SK-N-SH (cell line): ENCODE measurements around the gene RCN2. TPM values are rescaled to one million over a fixed set of nuclear protein-coding genes. Genes with fewer than 3 reads are reported as not detected.

ENCODE experiments used
- CTCF ChIA-PET: fragments of 300-600, 350-600 bp; formaldehyde crosslinking; extraction: SDS; loops from one replicate; lab custom pipeline; 2021; lab: Yijun Ruan, JAX
- POLR2A ChIA-PET: fragments of 350-600 bp; sonication (Branson Sonifier 250); formaldehyde crosslinking; extraction: SDS; loops from one replicate; lab custom pipeline; 2020; ENCODE audit warnings: antibody characterized with exemption, inconsistent platforms; lab: Yijun Ruan, JAX
- DNase-seq: peaks from one replicate; pipeline ENCODE4 v3.0.0; 2012
- H2AFZ ChIP-seq: fragments of 200-600 bp; sonication (generic); 2 replicates; pipeline ENCODE4 v1.8.1; 2016; ENCODE audit warnings: antibody characterized with exemption, mild to moderate bottlenecking, low read depth
- H3F3A ChIP-seq: fragments of 200-600 bp; sonication (generic); replicated peaks from 2 replicates; pipeline ENCODE3; 2016; ENCODE audit warnings: antibody characterized with exemption, mild to moderate bottlenecking; ENCODE audit not compliant: insufficient read depth
- H3K27ac ChIP-seq, 2 experiments: fragments of 200-500 bp in 1 of 2; fragments of 200-600 bp in 1 of 2; sonication (Bioruptor generic) in 1 of 2; sonication (generic), shearing (Covaris generic) in 1 of 2; 2 replicates each; pipeline versions ENCODE4 v1.5.1 to v1.6.1; 2014 to 2016; ENCODE audit warnings: low read depth in 2 of 2, inconsistent platforms in 1 of 2, low read length in 1 of 2, mild to moderate bottlenecking in 1 of 2, mixed read lengths in 1 of 2
- H3K27me3 ChIP-seq: fragments of 200-600 bp; sonication (generic), shearing (Covaris generic); 2 replicates; pipeline ENCODE4 v1.6.1; 2016; ENCODE audit warnings: mixed run types; ENCODE audit not compliant: insufficient read depth
- H3K36me3 ChIP-seq, 2 experiments: fragments of 200-500 bp in 1 of 2; fragments of 200-600 bp in 1 of 2; sonication (Bioruptor generic) in 1 of 2; sonication (generic) in 1 of 2; replicated peaks in 1 of 2; 2 replicates each; pipeline versions ENCODE3 to v1.5.1; 2014 to 2016; ENCODE audit warnings: low read length in 1 of 2, mild to moderate bottlenecking in 1 of 2; ENCODE audit not compliant: insufficient read depth in 2 of 2, control insufficient read depth in 1 of 2
- H3K4me1 ChIP-seq, 2 experiments: fragments of 200-500 bp in 1 of 2; fragments of 200-600 bp in 1 of 2; sonication (Bioruptor generic) in 1 of 2; sonication (generic), shearing (Covaris generic) in 1 of 2; 2 replicates each; pipeline versions ENCODE4 v1.5.1 to v1.6.1; 2014 to 2016; ENCODE audit warnings: low read depth in 1 of 2, low read length in 1 of 2, mixed run types in 1 of 2; ENCODE audit not compliant: insufficient read depth in 2 of 2, control insufficient read depth in 1 of 2
- H3K4me2 ChIP-seq: fragments of 200-600 bp; sonication (generic), shearing (Covaris generic); 2 replicates; pipeline ENCODE4 v1.6.1; 2017; ENCODE audit warnings: mixed run types
- H3K4me3 ChIP-seq, 2 experiments: fragments of 200-500 bp in 1 of 2; fragments of 200-600 bp in 1 of 2; sonication (Bioruptor generic) in 1 of 2; sonication (generic), shearing (Covaris generic) in 1 of 2; 2 replicates each; pipeline versions ENCODE4 v1.5.1 to v1.8.1; 2014 to 2016; ENCODE audit warnings: low read depth in 2 of 2, inconsistent platforms in 1 of 2, low read length in 1 of 2, mild to moderate bottlenecking in 1 of 2, mixed read lengths in 1 of 2, moderate library complexity in 1 of 2
- H3K79me2 ChIP-seq: fragments of 200-600 bp; sonication (generic); 2 replicates; pipeline ENCODE4 v1.8.1; 2017; ENCODE audit warnings: mild to moderate bottlenecking; ENCODE audit not compliant: insufficient read depth
- H3K9ac ChIP-seq: fragments of 200-600 bp; sonication (generic); 2 replicates; pipeline ENCODE4 v1.6.1; 2017; ENCODE audit warnings: mixed run types
- H3K9me2 ChIP-seq: fragments of 200-600 bp; sonication (generic); 2 replicates; pipeline ENCODE4 v1.6.1; 2017; ENCODE audit warnings: mixed run types
- H3K9me3 ChIP-seq: fragments of 200-600 bp; sonication (generic); 2 replicates; pipeline ENCODE4 v1.6.1; 2017; ENCODE audit warnings: mixed run types, mild to moderate bottlenecking, moderate library complexity
- H4K20me1 ChIP-seq: fragments of 200-600 bp; sonication (generic); 2 replicates; pipeline ENCODE4 v1.6.1; 2017; ENCODE audit warnings: mild to moderate bottlenecking, mixed run types; ENCODE audit not compliant: insufficient read depth
- CHD2 ChIP-seq: fragments of 150-350 bp; IDR thresholded peaks from 2 replicates; pipeline ENCODE4 v1.6.1; 2018; ENCODE audit warnings: low read length; ENCODE audit not compliant: partially characterized antibody
- CTCF ChIP-seq: fragments of 200-600 bp; sonication (generic); IDR thresholded peaks from 2 replicates; pipeline ENCODE4 v1.6.1; 2017; ENCODE audit warnings: antibody characterized with exemption, mild to moderate bottlenecking, moderate library complexity
- EP300 ChIP-seq, 2 experiments: IDR thresholded peaks; 2 replicates each; pipeline versions ENCODE4 v1.4.0 to v1.6.1; 2012; ENCODE audit warnings: borderline replicate concordance in 1 of 2, low read depth in 1 of 2, low read length in 1 of 2
- EZH2phosphoT487 ChIP-seq: fragments of 200-600 bp; sonication (generic); IDR thresholded peaks from 2 replicates; pipeline ENCODE4 v1.6.1; 2017; ENCODE audit warnings: low read depth, mixed run types, mild to moderate bottlenecking, antibody characterized with exemption, moderate library complexity, borderline replicate concordance
- FOXJ3 ChIP-seq: sonication (generic); formaldehyde crosslinking; IDR thresholded peaks from 2 replicates; pipeline ENCODE4 v1.5.1; 2020; ENCODE audit warnings: mild to moderate bottlenecking, missing genetic modification reagents
- FOXM1 ChIP-seq: IDR thresholded peaks from 2 replicates; pipeline ENCODE4 v1.4.0; 2012; ENCODE audit warnings: low read depth, mild to moderate bottlenecking
- GATA2 ChIP-seq: sonication (generic); formaldehyde crosslinking; IDR thresholded peaks from 2 replicates; pipeline ENCODE4 v1.5.0; 2020; ENCODE audit warnings: mild to moderate bottlenecking, missing genetic modification reagents
- MEF2A ChIP-seq: IDR thresholded peaks from 2 replicates; pipeline ENCODE4 v1.4.0; 2012; ENCODE audit warnings: low read depth, borderline replicate concordance
- NRF1 ChIP-seq: IDR thresholded peaks from 2 replicates; pipeline ENCODE4 v1.6.1; 2012; ENCODE audit warnings: low read depth, mild to moderate bottlenecking, low read length
- RAD21 ChIP-seq: IDR thresholded peaks from 2 replicates; pipeline ENCODE4 v1.6.1; 2012; ENCODE audit warnings: mild to moderate bottlenecking, low read length
- RCOR1 ChIP-seq: fragments of 150-350 bp; IDR thresholded peaks from 2 replicates; pipeline ENCODE4 v1.6.1; 2017; ENCODE audit warnings: antibody characterized with exemption, low read length
- RXRA ChIP-seq: IDR thresholded peaks from 2 replicates; pipeline ENCODE4 v1.4.0; 2012; ENCODE audit warnings: low read depth, mild to moderate bottlenecking, borderline replicate concordance
- SIN3A ChIP-seq: IDR thresholded peaks from 2 replicates; pipeline ENCODE4 v1.6.1; 2012; ENCODE audit warnings: low read depth, mild to moderate bottlenecking, low read length, moderate library complexity, borderline replicate concordance
- TAF1 ChIP-seq: IDR thresholded peaks from 2 replicates; pipeline ENCODE4 v1.6.1; 2012; ENCODE audit warnings: low read depth, mild to moderate bottlenecking, low read length, moderate library complexity, borderline replicate concordance
- USF1 ChIP-seq: IDR thresholded peaks from 2 replicates; pipeline ENCODE4 v1.4.0; 2012; ENCODE audit warnings: low read depth, borderline replicate concordance
- YY1 ChIP-seq: IDR thresholded peaks from 2 replicates; pipeline ENCODE4 v1.4.0; 2012; ENCODE audit warnings: low read depth, mild to moderate bottlenecking
- WGBS: methylation state at CpG from one replicate; pipeline ENCODE4 v1.1.6; 2017; ENCODE audit warnings: low lambda C conversion rate; 5-methylcytosine and 5-hydroxymethylcytosine counted together
- polyA plus RNA-seq, 3 experiments: library from polyadenylated mRNA; depleted of rRNA; stranded (reverse); fragments of >200 nt; gene quantifications; 2 replicates each; pipeline ENCODE4 v1.2.3, GENCODE V29; 2012
- TF ChIP-seq, protein P1 (sequence below): IDR thresholded peaks from 2 replicates; pipeline ENCODE4 v1.4.0; 2012; ENCODE audit warnings: low read depth

Gene RCN2
- polyA plus RNA-seq, 1 of the 3 experiments (the other 2 are of a cell fraction): 78.6 TPM

DNA sequence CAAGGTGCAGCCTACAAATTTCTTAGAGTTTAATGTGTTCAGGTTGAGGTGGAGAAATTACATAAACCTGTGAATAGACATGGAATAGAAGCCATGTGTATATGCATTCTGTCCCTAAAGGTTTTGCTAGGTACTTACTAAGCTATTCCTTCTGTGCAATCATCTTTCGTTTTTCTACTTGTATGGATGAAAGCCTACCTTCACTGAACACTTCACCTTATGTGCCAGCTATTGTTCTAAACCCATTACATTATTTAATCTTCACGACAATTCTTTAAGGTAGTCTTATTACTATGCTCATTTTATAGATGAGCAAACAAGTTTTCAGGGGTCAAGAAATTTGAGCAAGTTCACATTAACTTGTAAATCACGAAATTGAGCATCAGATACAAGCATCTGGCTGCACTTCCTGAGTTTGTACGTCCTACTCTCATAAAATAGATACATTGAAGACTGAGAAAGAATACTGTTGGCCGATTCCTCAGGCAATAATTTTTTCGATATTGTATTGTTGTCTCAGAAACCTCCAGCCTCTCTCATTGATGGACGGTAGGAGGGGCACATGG lies 635 bp upstream of the RCN2 start:
- H3K4me2 ChIP-seq: peak overlapping the region; percentile 87
- no peaks in the 10 kb centered on the region for H3K27me3 ChIP-seq
- CTCF ChIA-PET: interaction anchor here (0.8 kb wide), 1 partner anchor 631 kb away, joined by 3 read pairs; no protein-coding TSS in a partner anchor
- H3K9me2 ChIP-seq: no peaks in the 10 kb centered on the region
- 17% methylated on average over 7 of the region's 7 CpGs for WGBS
- peak overlapping the region; percentile 65 for H3K9ac ChIP-seq
- POLR2A ChIA-PET: interaction anchor here (0.6 to 1.7 kb wide), 6 partner anchors 11 to 68 kb away, joined by 3 to 14 read pairs (median 4); partner anchors contain the start of genes PSTPIP1 and SCAPER
- H3F3A ChIP-seq: peaks cover 4% of the 10 kb centered on the region
- peak overlapping the region; percentile 26 to 87; a peak in 3 of 4 replicates for H3K27ac ChIP-seq
- H2AFZ ChIP-seq: peak overlapping the region; percentile 98
- no peak for TF ChIP-seq RAD21
- no peak for TF ChIP-seq CTCF
- no peak for TF ChIP-seq YY1
- TF ChIP-seq EP300 (IDR thresholded peaks at IDR 0.05; ENCODE audit: borderline replicate concordance in 1 of 2, low read depth in 1 of 2, low read length in 1 of 2): no peak
- TF ChIP-seq CHD2: no peak
- TF ChIP-seq FOXM1: no peak
- TF ChIP-seq TAF1: no peak
- no peak for TF ChIP-seq GATA2 (CRISPR knock-in tag)
- H3K36me3 ChIP-seq: peaks cover 22 to 31% of the 10 kb centered on the region in 2 experiments
- peaks cover 0 to 7% of the 10 kb centered on the region in 2 experiments; a peak in 1 of 4 replicates for H3K4me1 ChIP-seq
- no peaks in the 10 kb centered on the region for H3K9me3 ChIP-seq
- peak overlapping the region; percentile 64 to 91 for H3K4me3 ChIP-seq
- no peaks in the 10 kb centered on the region for H4K20me1 ChIP-seq
- DNase-seq: no peak
- H3K79me2 ChIP-seq: peaks cover 27% of the 10 kb centered on the region

DNA sequence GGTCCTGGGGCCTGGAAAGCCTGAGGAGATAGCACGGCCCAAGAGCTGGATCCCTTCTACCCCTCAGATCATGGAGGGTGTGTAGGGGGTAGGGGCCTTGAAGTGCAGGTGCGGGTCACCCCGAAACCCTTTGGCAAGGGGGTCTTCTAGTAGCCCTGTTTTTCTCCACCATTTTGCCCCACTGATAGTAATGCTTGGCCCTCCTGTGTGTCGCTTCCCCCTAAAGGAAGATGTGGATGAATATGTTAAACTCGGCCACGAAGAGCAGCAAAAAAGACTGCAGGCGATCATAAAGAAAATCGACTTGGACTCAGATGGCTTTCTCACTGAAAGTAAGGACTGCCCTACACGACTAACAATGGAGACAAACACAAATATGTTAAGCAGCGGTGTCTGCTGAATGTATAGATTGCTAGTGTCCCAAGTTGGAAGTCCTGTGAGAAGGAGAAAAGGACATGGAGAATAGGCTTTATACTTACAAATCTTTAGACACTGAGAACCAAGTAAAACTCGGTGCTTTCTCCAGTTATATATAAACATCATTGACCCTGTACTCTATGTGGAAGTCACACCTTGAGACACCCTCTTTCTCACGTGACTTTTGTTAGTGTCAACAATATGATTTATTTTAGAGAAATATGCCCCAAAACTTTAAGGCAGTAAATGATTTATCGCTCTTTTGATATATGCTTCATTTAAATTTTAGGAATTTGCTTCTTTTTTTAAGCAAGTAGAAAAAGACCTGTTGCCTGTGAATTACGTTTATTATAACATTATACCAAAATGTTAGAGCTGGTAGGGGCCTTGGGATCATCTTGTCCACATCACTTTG lies 802 bp downstream of the RCN2 start:
- H3K9me2 ChIP-seq: no peaks in the 10 kb centered on the region
- H2AFZ ChIP-seq: peak overlapping the region; percentile 73
- H3K36me3 ChIP-seq: peaks cover 34 to 41% of the 10 kb centered on the region in 2 experiments
- peak overlapping the region; percentile 85 for H3K9ac ChIP-seq
- POLR2A ChIA-PET: interaction anchor here (0.7 to 1.7 kb wide), 3 partner anchors 16 to 62 kb away, joined by 3 to 14 read pairs (median 7); partner anchors contain the start of genes PSTPIP1 and SCAPER
- DNase-seq: no peak
- H3K9me3 ChIP-seq: no peaks in the 10 kb centered on the region
- peak overlapping the region; percentile 85 to 91 for H3K4me3 ChIP-seq
- H3K4me2 ChIP-seq: peak overlapping the region; percentile 73
- CTCF ChIA-PET: no interaction called here
- WGBS: 21% methylated on average over 14 of the region's 14 CpGs
- H4K20me1 ChIP-seq: no peaks in the 10 kb centered on the region
- H3K27ac ChIP-seq: peak overlapping the region; percentile 42 to 78; a peak in 3 of 4 replicates
- H3K27me3 ChIP-seq: no peaks in the 10 kb centered on the region
- H3F3A ChIP-seq: peaks cover 4% of the 10 kb centered on the region
- H3K4me1 ChIP-seq: peaks cover 0 to 7% of the 10 kb centered on the region in 2 experiments; a peak in 1 of 4 replicates
- TF ChIP-seq CTCF (no peak), NRF1 (no peak), FOXM1 (no peak), USF1 (no peak), GATA2 (CRISPR knock-in tag) (no peak), RXRA (no peak), RCOR1 (no peak), TAF1 (no peak), MEF2A (no peak), SIN3A (no peak), FOXJ3 (no peak), EZH2phosphoT487 (no peak)
- TF ChIP-seq, protein P1, sequence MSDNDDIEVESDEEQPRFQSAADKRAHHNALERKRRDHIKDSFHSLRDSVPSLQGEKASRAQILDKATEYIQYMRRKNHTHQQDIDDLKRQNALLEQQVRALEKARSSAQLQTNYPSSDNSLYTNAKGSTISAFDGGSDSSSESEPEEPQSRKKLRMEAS: no peak
- H3K79me2 ChIP-seq: peaks cover 32% of the 10 kb centered on the region
